Hepatocyte (in vitro differentiated cells): ENCODE measurements around the gene MGLL.

Source experiments
- EZH2 ChIP-seq: fragments of 200-600 bp; sonication (generic); IDR thresholded peaks from 2 replicates; pipeline ENCODE4 v1.6.1; 2016; ENCODE audit warnings: antibody characterized with exemption, mild to moderate bottlenecking, borderline replicate concordance
- EZH2phosphoT487 ChIP-seq: fragments of 200-600 bp; sonication (generic); IDR thresholded peaks from one replicate; pipeline ENCODE4 v1.6.1; 2018; ENCODE audit warnings: antibody characterized with exemption, mild to moderate bottlenecking, low read depth, moderate library complexity; ENCODE audit not compliant: unreplicated experiment, severe bottlenecking
- TF ChIP-seq, protein P1 (sequence below): fragments of 200-600 bp; sonication (generic); IDR thresholded peaks from 2 replicates; pipeline ENCODE4 v1.5.1; 2016; ENCODE audit warnings: antibody characterized with exemption, mild to moderate bottlenecking; ENCODE audit not compliant: poor library complexity

DNA sequence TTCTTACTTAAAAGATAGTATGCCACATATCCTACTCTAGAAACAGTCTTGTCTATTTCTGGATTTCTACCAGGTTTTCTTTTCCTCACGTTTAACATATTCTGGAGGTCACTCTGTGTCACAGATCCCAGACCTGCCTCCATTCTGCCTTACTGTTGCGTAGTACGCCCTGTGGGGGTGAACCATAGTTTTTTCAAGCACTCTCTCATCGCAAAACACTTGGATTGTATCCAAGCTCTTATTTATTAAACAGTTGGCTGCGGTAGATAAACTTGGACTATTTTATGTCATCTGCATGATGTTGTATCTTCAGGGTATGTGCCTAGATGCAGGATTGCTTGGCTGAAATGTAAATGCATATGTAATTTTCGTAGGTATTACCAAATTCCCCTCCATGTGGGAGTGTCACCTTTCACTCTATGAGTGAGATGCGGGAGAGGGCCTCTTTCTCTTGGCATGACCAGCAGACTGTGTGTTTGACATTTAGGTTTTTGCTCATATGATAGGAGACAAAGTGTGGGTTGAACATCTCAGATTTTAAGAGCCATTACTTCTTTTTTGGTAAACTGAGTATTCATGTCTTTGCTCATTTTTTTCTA lies 93.8 kb downstream of the MGLL start:
- TF ChIP-seq, protein P1, sequence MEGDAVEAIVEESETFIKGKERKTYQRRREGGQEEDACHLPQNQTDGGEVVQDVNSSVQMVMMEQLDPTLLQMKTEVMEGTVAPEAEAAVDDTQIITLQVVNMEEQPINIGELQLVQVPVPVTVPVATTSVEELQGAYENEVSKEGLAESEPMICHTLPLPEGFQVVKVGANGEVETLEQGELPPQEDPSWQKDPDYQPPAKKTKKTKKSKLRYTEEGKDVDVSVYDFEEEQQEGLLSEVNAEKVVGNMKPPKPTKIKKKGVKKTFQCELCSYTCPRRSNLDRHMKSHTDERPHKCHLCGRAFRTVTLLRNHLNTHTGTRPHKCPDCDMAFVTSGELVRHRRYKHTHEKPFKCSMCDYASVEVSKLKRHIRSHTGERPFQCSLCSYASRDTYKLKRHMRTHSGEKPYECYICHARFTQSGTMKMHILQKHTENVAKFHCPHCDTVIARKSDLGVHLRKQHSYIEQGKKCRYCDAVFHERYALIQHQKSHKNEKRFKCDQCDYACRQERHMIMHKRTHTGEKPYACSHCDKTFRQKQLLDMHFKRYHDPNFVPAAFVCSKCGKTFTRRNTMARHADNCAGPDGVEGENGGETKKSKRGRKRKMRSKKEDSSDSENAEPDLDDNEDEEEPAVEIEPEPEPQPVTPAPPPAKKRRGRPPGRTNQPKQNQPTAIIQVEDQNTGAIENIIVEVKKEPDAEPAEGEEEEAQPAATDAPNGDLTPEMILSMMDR, result no peak
- TF ChIP-seq EZH2 (no peak), EZH2phosphoT487 (no peak)
